GM21360 (cell line): ENCODE results near the gene GPATCH3.
"Not testable (repeated sequence)": the region's sequence is repeated elsewhere in the genome, so short reads cannot be mapped to it uniquely, and the experiment has no call there.

Experiments
- ATAC-seq: cut with Tn5 transposase; IDR thresholded peaks from one replicate; pipeline ENCODE4 v1.9.1; 2021; ENCODE audit warnings: mild to moderate bottlenecking, moderate library complexity; ENCODE audit not compliant: unreplicated experiment

Gene GPATCH3

GRCh38 chr1:26913754-26914619 lies 13.7 kb upstream of the GPATCH3 start, which contains the start of gene NR0B2:
Gene NR0B2 (minus strand): TSS chr1:26913975. CDS start chr1:26913940, 35 bp downstream.
- ATAC-seq: no peak

- ATAC-seq: no peak
Measured at GRCh38 chr1:26913389-26913753, 13.1 kb upstream of the GPATCH3 start.

DNA sequence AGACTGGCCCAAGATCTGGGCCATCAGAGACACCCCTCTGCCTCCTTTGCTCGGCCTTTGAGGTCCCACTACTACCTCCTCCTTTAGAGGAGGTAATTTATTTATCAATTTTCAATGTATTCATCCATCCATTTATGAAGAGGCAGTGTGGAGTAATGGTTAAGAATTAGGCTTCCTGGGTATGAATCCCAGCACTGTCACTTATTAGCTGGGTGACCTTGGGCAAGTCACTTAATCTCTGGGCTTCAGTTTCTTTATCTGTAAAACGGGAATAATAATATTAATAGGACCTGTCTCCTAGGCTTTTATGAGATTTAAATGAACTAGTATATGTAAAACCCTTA lies 11.9 kb upstream of the GPATCH3 start:
- ATAC-seq: no peak

- ATAC-seq: no peak
Measured at GRCh38 chr1:26911399-26912146, 11.3 kb upstream of the GPATCH3 start.

DNA sequence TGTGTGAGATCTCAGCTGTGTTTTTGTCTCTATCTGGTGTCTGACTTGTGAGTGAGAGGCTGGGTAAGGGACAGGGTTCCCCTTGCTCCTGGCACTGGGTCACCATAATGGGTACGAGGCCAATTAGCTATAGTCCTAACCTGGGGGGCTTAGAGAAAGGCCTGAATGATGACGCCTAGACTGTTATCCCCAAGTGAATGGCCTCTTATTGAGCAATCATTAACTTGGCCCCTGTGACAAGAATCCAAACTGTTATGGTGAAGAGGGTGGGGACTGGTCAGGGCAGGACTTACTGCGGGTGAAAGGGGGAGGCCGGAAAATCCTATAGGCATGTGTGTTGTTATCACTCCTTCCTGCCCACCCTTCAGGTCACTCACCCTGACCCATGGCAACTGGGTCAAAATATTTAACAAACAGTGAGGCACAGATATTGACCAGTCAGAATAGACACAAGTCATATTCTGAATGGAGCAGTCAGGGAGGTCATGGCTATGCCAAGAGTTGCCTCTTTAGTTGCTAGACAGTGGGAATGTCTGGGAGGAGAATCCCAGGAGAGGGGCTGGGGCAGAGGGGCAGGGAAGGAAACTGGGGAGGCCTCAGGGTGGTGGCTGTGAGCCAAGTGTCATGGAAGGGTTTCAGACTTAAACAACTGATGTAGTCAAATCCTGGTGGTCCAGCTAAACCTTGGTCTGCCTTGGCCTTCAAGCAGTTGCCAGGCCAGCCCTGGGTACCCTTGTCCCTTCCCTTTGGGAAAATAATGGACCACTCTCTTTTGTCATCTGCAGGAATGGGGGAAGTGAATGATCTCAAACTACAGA lies 10.3 kb upstream of the GPATCH3 start:
- no peak for ATAC-seq

GRCh38 chr1:26909951-26910342 lies 9.7 kb upstream of the GPATCH3 start:
- ATAC-seq: no peak

- ATAC-seq: no peak
Measured at GRCh38 chr1:26907071-26907917, 7.0 kb upstream of the GPATCH3 start.

- ATAC-seq: no peak
Measured at GRCh38 chr1:26900815-26901511, 696 bp upstream of the GPATCH3 start.

DNA sequence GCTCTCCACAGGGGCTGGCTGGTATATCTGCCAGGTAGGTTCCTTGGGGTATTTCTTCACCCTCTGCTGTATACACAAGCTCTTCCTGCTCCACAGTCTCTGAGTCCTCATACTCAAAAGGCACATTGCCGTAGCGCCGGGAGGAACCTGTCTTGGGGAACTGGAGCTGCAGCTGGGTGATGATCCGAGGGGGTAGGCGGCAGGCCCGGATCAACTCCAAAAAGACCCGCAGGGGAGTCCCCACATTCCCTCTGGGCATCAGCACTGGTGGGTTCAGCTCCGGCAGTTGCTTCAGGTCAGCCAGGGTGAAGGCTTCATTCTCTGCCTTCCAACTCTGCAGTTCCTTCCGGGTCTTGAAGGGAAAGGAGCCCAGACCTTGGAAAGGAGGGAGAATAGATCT lies 2.9 kb downstream of the GPATCH3 start:
- ATAC-seq: no peak

- ATAC-seq: no peak
Measured at GRCh38 chr1:26894263-26894662, 6.0 kb downstream of the GPATCH3 start.

GRCh38 chr1:26890467-26890796 lies 9.8 kb downstream of the GPATCH3 start:
- ATAC-seq: peak; percentile 31

DNA sequence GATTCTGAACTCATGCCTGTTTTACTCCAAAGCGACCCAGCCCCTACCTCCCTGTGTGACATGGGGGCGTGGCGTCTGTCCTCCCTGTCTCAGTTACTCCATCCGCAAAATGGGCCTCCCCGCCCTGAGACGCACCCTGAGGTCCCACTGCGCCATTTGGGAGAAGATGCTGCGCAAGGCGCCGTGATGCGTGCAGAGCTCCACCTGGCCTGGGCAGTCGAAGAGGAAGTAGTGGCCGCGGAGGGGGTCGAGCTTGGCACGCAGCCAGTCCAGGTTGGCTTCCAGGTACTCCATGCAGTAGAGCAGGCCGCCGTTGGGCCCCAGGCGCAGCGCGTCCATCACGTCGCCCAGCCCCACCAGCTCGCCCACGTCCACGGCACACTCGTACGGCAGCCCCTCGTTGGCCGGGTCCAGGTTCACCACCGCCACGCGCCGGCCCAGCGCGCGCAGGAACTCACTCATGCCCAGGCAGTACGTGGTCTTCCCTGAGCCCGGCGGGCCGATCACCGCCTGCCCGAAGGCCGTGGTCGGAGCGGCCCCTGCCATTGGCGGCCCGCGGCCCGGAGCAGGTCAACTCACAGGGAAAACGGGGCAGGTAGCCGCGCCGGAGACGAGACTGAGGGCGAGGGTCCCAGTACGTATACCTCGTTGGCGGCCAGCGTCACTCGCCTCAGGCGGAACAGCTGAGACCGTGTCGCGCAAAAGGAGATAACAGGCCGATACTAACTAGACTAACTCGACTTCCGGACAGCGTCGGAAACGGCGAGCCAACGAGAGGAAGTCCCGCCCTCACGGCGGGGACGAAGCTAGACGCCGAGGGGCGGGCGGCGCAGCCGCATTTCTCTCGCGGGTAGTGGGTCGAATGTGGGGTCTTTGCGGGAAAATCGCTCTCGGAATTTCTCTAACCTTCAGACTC lies 10.5 kb downstream of the GPATCH3 start, which contains the start of gene GPN2:
GPN2 (minus strand) TSS at position 733 of the 916 bp plus-strand sequence; CDS start at position 546, 187 bp downstream.
- peak; percentile 72 for ATAC-seq

DNA sequence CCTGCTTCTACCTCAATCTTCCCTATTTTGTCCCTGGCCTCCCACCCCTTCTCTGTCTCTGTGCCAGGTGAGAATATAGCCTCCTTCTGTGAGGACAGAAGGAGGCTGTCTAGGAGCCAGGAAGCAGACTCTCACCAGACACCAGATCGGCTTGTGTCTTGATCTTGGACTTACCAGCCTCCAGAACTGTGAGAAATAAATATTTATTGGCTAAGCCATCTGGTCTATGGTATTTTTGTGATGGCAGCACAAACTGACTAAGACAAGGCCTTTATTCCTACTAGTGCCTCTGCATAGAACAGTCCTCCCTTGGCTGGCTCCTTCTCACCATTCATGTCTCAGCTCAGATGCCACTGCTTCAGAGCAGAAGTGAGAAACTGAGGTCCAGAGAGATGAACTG lies 12.0 kb downstream of the GPATCH3 start:
- no peak for ATAC-seq

DNA sequence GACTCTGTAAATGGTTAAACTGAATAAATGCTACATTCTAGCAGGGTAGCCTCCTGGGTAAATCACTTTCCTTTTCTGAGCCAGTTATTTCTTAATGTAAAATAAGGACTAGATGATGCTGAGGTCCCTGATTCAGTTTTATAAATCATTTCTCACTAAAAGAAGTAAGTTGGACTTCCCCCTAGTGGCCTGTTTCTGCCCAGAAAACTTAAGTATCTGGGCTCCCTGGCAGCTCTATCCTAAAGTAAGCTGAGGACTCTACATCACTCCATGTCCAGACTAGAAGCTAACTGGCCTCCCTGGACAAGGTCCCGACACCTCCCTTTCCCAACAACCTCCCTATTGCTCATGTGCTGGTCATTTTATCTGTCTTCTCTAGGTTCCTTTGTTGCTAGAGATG lies 13.1 kb downstream of the GPATCH3 start:
- no peak for ATAC-seq

GRCh38 chr1:26882696-26883463 lies 17.4 kb downstream of the GPATCH3 start:
- ATAC-seq: no peak

GRCh38 chr1:26881611-26882010 lies 18.7 kb downstream of the GPATCH3 start:
- not testable (repeated sequence) for ATAC-seq

DNA sequence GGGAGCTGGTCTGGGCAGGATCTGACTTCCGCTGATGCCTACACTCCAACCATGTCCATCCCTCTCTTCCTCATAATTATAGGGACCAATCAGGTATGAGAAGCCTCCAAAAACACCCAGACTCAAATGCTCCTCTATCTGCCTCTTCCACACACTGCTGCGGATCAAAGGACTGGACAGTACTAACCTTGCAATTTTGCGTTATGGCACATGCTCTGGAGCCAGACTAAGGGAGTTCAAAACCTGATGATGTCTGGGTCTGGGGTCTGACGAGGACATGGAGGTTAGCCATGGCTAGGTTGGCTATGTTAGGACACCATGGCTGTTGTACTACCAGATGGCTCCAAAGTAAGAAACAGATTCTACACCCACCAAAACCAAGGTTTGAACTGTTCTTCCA lies 20.5 kb downstream of the GPATCH3 start:
- ATAC-seq: no peak

DNA sequence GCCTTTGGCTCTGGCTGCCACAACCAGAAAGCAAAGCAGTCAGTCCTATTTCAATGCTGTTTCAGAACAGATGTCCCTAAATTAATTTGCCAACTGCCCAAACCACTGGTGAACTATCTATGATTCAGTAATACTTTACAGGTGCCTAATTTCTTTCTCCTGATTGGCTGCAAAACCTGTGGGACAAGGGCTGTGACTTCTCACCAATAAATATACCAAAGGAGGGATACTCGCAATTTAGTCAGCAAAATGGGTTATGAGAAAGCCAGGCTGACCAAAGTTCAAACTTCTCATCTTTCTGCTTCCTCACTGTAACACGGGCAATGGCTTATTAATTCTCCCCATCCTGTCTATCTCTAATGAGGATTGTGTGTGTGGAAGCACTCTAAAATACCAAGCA lies 22.9 kb downstream of the GPATCH3 start:
- ATAC-seq: no peak
